ENCODE measurements around the gene NOL8.

DNA sequence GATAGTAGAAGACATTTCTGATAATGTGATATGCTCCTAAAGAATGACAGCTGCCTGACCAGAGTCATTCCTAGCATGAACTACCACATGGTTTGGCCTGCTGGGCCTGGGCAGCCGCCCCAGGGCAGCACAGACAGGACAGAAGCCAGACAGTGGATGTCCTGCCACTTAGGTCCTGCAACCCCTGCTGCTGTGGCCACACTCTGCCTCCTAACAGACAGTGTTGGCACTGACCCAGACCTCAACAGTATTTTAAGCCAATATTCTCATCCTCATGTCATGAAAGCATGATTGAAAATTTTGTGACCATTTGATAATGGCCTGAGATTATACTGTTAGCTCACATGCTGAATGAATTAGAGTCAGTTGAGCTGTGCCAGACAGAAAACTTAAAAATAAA is 16.4 kb upstream of the NOL8 start:
- TF ChIP-seq, protein P1, sequence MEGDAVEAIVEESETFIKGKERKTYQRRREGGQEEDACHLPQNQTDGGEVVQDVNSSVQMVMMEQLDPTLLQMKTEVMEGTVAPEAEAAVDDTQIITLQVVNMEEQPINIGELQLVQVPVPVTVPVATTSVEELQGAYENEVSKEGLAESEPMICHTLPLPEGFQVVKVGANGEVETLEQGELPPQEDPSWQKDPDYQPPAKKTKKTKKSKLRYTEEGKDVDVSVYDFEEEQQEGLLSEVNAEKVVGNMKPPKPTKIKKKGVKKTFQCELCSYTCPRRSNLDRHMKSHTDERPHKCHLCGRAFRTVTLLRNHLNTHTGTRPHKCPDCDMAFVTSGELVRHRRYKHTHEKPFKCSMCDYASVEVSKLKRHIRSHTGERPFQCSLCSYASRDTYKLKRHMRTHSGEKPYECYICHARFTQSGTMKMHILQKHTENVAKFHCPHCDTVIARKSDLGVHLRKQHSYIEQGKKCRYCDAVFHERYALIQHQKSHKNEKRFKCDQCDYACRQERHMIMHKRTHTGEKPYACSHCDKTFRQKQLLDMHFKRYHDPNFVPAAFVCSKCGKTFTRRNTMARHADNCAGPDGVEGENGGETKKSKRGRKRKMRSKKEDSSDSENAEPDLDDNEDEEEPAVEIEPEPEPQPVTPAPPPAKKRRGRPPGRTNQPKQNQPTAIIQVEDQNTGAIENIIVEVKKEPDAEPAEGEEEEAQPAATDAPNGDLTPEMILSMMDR (IDR thresholded peaks at IDR 0.05): no peak
- no peak for TF ChIP-seq POLR2A (IDR thresholded peaks at IDR 0.05)

All from testis (tissue), 2 donors.